K562 (cell line): Measurements from ENCODE around the gene NAV2. TPM values are rescaled to one million over a fixed set of nuclear protein-coding genes. Genes with fewer than 3 reads are reported as not detected.

ENCODE experiments used
- BHLHE40 ChIP-seq: IDR thresholded peaks from 2 replicates; pipeline ENCODE4 v1.6.1; 2011; ENCODE audit warnings: low read length, improper control_type of control experiment
- CEBPG ChIP-seq, 3 experiments: fragments of 200-800 bp in 1 of 3; sonication (Bioruptor generic) in 1 of 3; sonication (generic) in 1 of 3; formaldehyde crosslinking in 1 of 3; IDR thresholded peaks in 2 of 3; conservative IDR thresholded peaks in 1 of 3; 2 replicates each; pipeline versions ENCODE4 v1.6.1 to v1.8.0; 2016 to 2022; ENCODE audit warnings: missing compliant biosample characterization in 2 of 3, missing genetic modification characterization in 2 of 3, mild to moderate bottlenecking in 1 of 3, missing genetic modification reagents in 1 of 3
- HDAC2 ChIP-seq: fragments of 450-650 bp; IDR thresholded peaks from 2 replicates; pipeline ENCODE4 v1.6.1; 2016; ENCODE audit warnings: mild to moderate bottlenecking
- HDGF ChIP-seq: fragments of 450-650 bp; IDR thresholded peaks from 2 replicates; pipeline ENCODE4 v1.6.1; 2016
- KAT2B ChIP-seq: IDR thresholded peaks from one replicate; pipeline ENCODE4 v1.6.1; 2012; ENCODE audit warnings: low read depth, mild to moderate bottlenecking, control low read depth, inconsistent platforms, low read length, moderate library complexity
- KLF16 ChIP-seq: IDR thresholded peaks from 2 replicates; pipeline ENCODE4 v1.6.1; 2016; ENCODE audit warnings: antibody characterized with exemption
- PKNOX1 ChIP-seq: fragments of 450-650 bp; IDR thresholded peaks from 2 replicates; pipeline ENCODE4 v1.6.1; 2016
- POLR2G ChIP-seq: fragments of 200-400 bp; formaldehyde crosslinking; IDR thresholded peaks from 2 replicates; pipeline ENCODE4 v1.6.1; 2017; ENCODE audit warnings: low read depth, mild to moderate bottlenecking, antibody characterized with exemption, low read length, moderate library complexity
- RBM34 ChIP-seq: fragments of 200-400 bp; formaldehyde crosslinking; IDR thresholded peaks from 2 replicates; pipeline ENCODE4 v1.6.1; 2018; ENCODE audit warnings: low read length, borderline replicate concordance; ENCODE audit not compliant: insufficient read depth
- STAT6 ChIP-seq: sonication (generic); formaldehyde crosslinking; IDR thresholded peaks from 2 replicates; pipeline ENCODE4 v1.8.1; 2023; ENCODE audit warnings: mild to moderate bottlenecking, missing genetic modification reagents
- ZBTB40 ChIP-seq, 2 experiments: fragments of 450-650 bp in 1 of 2; sonication (generic) in 1 of 2; formaldehyde crosslinking in 1 of 2; IDR thresholded peaks; 2 replicates each; pipeline versions ENCODE4 v1.7.1 to v1.9.0; 2016 to 2022; ENCODE audit warnings: inconsistent platforms in 1 of 2, mild to moderate bottlenecking in 1 of 2, missing genetic modification reagents in 1 of 2
- ZNF511 ChIP-seq: sonication (generic); formaldehyde crosslinking; IDR thresholded peaks from 2 replicates; pipeline ENCODE4 v1.8.0; 2022; ENCODE audit warnings: mild to moderate bottlenecking, missing genetic modification reagents
- ZNF830 ChIP-seq: fragments of 250-450 bp; sonication (Bioruptor Pico); IDR thresholded peaks from 2 replicates; pipeline ENCODE4 v1.5.0; 2021; ENCODE audit warnings: mild to moderate bottlenecking
- polyA plus RNA-seq, 8 experiments: library from polyadenylated mRNA; depleted of rRNA in 4 of 8; stranded (reverse) in 5 of 8; unstranded in 3 of 8; fragments of >200 nt; fragmentation: Nextera tagmentation in 2 of 8; fragmentation: Illumina TruSeq in 1 of 8; extraction: Ambion mirVana in 2 of 8; extraction: Trizol in 1 of 8; gene quantifications; 2 replicates each; pipeline versions ENCODE4 v1.2.1 to v1.2.3, GENCODE V29; 2011 to 2014; ENCODE audit warnings: inconsistent platforms in 1 of 8, missing spikeins in 1 of 8
- total RNA-seq, 7 experiments: library from RNA; depleted of rRNA in 6 of 7; stranded (reverse); fragments of >200 nt in 6 of 7; fragmentation: Illumina TruSeq in 2 of 7; extraction: Trizol in 2 of 7; gene quantifications; 2 replicates each; pipeline versions ENCODE4 v1.2.1 to v1.2.3, GENCODE V29; 2011 to 2021; ENCODE audit warnings: low replicate concordance in 1 of 7

Gene NAV2
- total and polyA plus RNA-seq, 9 of the 15 experiments (the other 6 are each of a cell fraction or from before 2014, with no cell fraction given) = 0.03 to 0.35 (median 0.05) TPM

- TF ChIP-seq ZNF511 (CRISPR knock-in tag) (no peak), ZNF830 (no peak), KAT2B (no peak), RBM34 (no peak), ZBTB40 (IDR thresholded peaks at IDR 0.05) (no peak), ZBTB40 (CRISPR knock-in tag; IDR thresholded peaks at IDR 0.05) (no peak), KLF16 (no peak), HDAC2 (no peak), STAT6 (no peak), POLR2G (no peak), PKNOX1 (peak; percentile 96), HDGF (no peak), CEBPG (CRISPR knock-in tag; IDR thresholded peaks at IDR 0.05) (peak; percentile 82), CEBPG (tag; conservative IDR thresholded peaks at IDR 0.05 in 1 of 2, IDR thresholded peaks at IDR 0.05 in 1 of 2) (peak; percentile 41 to 84), BHLHE40 (no peak)
These were observed 323.3 kb downstream of the NAV2 start (continued) for GRCh38 chr11:20035701-20036601.
